HepG2 (cell line): ENCODE measurements around the gene MARCHF9. TPM values are rescaled to one million over a fixed set of nuclear protein-coding genes. Genes with fewer than 3 reads are reported as not detected.
A peak's percentile ranks its signal among the peaks of the same experiment; 100 is the strongest.

ENCODE experiments used
- ARNT ChIP-seq: fragments of 450-650 bp; IDR thresholded peaks from 2 replicates; pipeline ENCODE4 v1.6.1; 2017
- HNF4G ChIP-seq, 2 experiments: sonication (generic) in 1 of 2; formaldehyde crosslinking in 1 of 2; IDR thresholded peaks; 2 replicates each; pipeline versions ENCODE4 v1.4.0 to v1.6.1; 2011 to 2020; ENCODE audit warnings: borderline replicate concordance in 2 of 2, low read depth in 2 of 2, mild to moderate bottlenecking in 2 of 2, low read length in 1 of 2, missing genetic modification reagents in 1 of 2, moderate library complexity in 1 of 2
- HOXA3 ChIP-seq: sonication (generic); formaldehyde crosslinking; IDR thresholded peaks from 2 replicates; pipeline ENCODE4 v1.5.0; 2020; ENCODE audit warnings: missing genetic modification reagents
- IKZF5 ChIP-seq: IDR thresholded peaks from 2 replicates; pipeline ENCODE4 v1.6.1; 2018; ENCODE audit warnings: missing genetic modification reagents, mild to moderate bottlenecking, missing compliant biosample characterization
- KDM6A ChIP-seq: IDR thresholded peaks from 2 replicates; pipeline ENCODE4 v1.6.1; 2016; ENCODE audit warnings: low read depth
- RXRB ChIP-seq: IDR thresholded peaks from 2 replicates; pipeline ENCODE4 v1.6.1; 2016; ENCODE audit warnings: borderline replicate concordance, missing genetic modification reagents, missing compliant biosample characterization
- TAF1 ChIP-seq: sonication (generic); formaldehyde crosslinking; IDR thresholded peaks from 2 replicates; pipeline ENCODE4 v1.4.0; 2020; ENCODE audit warnings: missing genetic modification reagents
- ZFP82 ChIP-seq: sonication (generic); formaldehyde crosslinking; IDR thresholded peaks from 2 replicates; pipeline ENCODE4 v1.5.1; 2020; ENCODE audit warnings: mild to moderate bottlenecking, missing genetic modification reagents, borderline replicate concordance
- ZKSCAN8 ChIP-seq: IDR thresholded peaks from 2 replicates; pipeline ENCODE4 v1.6.1; 2016; ENCODE audit warnings: borderline replicate concordance, missing genetic modification reagents, missing compliant biosample characterization
- ZNF142 ChIP-seq: sonication (generic); formaldehyde crosslinking; IDR thresholded peaks from 2 replicates; pipeline ENCODE4 v1.4.0; 2020; ENCODE audit warnings: missing genetic modification reagents
- ZNF446 ChIP-seq: sonication (generic); formaldehyde crosslinking; IDR thresholded peaks from 2 replicates; pipeline ENCODE4 v1.5.0; 2020; ENCODE audit warnings: mild to moderate bottlenecking, missing genetic modification reagents
- ZNF510 ChIP-seq: sonication (generic); formaldehyde crosslinking; IDR thresholded peaks from 2 replicates; pipeline ENCODE4 v1.4.0; 2020; ENCODE audit warnings: low read depth, mild to moderate bottlenecking, missing genetic modification reagents
- ZNF746 ChIP-seq: sonication (generic); formaldehyde crosslinking; IDR thresholded peaks from 2 replicates; pipeline ENCODE4 v1.8.0; 2022; ENCODE audit warnings: mild to moderate bottlenecking, missing genetic modification reagents
- polyA plus RNA-seq, 8 experiments: library from polyadenylated mRNA; depleted of rRNA in 3 of 8; stranded (reverse) in 7 of 8; unstranded in 1 of 8; fragments of >200 nt; fragmentation: Illumina TruSeq in 4 of 8; extraction: Trizol in 4 of 8; gene quantifications; 2 replicates each; pipeline versions ENCODE4 v1.2.1 to v1.2.3, GENCODE V29; 2011 to 2016; ENCODE audit warnings: low read depth in 4 of 8, missing spikeins in 1 of 8, mixed read lengths in 1 of 8; ENCODE audit not compliant: insufficient read depth in 1 of 8
- total RNA-seq, 5 experiments: library from RNA; depleted of rRNA; stranded (reverse); fragments of >200 nt; fragmentation: Illumina TruSeq; extraction: Trizol; gene quantifications; 2 replicates each; pipeline ENCODE4 v1.2.3, GENCODE V29; 2016; ENCODE audit warnings: low read depth in 1 of 5
- TF ChIP-seq, protein P1 (sequence below): sonication (generic); formaldehyde crosslinking; IDR thresholded peaks from one replicate; pipeline ENCODE4 v1.5.1; 2020; ENCODE audit warnings: mild to moderate bottlenecking, missing genetic modification reagents; ENCODE audit errors: not compliant biosample characterization

Gene MARCHF9
- total and polyA plus RNA-seq, 2 of the 13 experiments (the other 11 are each of a cell fraction or from before 2014, with no cell fraction given) = 5.7 to 9.6 TPM

DNA sequence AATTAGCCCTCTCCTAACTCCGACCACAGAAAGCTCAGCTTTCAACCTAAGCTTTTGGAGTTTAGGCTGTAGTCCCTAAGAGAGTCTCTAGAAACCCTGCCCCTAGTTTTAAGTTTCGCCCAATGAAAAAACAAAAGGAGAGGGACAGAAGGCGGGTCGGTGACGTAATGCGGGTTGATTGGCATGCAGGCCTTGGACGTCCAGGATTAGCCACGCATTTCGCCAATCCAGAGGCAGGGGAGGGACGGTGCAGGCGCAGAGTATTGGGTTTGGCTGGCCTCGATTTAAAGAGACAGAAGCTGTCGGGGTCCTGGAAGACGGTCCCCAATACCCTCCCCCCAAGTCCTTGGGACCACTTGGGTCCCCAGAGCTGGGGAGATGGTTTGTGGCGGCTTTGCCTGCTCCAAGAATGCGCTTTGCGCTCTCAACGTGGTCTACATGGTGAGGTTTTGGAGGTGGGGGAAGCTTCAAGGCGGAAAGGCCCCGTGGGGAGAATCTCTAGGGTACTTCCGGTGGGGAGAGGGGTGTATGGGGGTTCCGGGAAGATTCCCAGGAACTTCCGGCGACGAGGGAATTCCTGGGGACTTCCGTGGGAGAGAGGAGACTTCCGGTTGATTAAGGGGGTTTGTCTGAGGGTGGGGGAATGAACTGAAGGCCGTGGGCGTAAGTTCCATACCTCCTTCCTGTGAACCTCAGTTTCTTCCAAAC, 10.0 kb upstream of the MARCHF9 start, which contains the start of gene TSPAN31 (continued):
- TF ChIP-seq ZNF142 (CRISPR knock-in tag) (no peak), HNF4G (IDR thresholded peaks at IDR 0.05; ENCODE audit: borderline replicate concordance, low read depth, low read length) (no peak), HNF4G (CRISPR knock-in tag; IDR thresholded peaks at IDR 0.05; ENCODE audit: borderline replicate concordance, low read depth) (no peak), ZNF746 (CRISPR knock-in tag) (no peak), ZKSCAN8 (CRISPR knock-in tag) (no peak), ZNF510 (no peak), ZNF446 (CRISPR knock-in tag) (no peak), RXRB (CRISPR knock-in tag) (no peak), ARNT (no peak), HOXA3 (CRISPR knock-in tag) (peak; percentile 7; the same call in 1 of the 2 replicates), KDM6A (no peak), TAF1 (CRISPR knock-in tag) (peak; percentile 66), IKZF5 (CRISPR knock-in tag) (peak; percentile 62), ZFP82 (CRISPR knock-in tag) (no peak)
- TF ChIP-seq, protein P1, sequence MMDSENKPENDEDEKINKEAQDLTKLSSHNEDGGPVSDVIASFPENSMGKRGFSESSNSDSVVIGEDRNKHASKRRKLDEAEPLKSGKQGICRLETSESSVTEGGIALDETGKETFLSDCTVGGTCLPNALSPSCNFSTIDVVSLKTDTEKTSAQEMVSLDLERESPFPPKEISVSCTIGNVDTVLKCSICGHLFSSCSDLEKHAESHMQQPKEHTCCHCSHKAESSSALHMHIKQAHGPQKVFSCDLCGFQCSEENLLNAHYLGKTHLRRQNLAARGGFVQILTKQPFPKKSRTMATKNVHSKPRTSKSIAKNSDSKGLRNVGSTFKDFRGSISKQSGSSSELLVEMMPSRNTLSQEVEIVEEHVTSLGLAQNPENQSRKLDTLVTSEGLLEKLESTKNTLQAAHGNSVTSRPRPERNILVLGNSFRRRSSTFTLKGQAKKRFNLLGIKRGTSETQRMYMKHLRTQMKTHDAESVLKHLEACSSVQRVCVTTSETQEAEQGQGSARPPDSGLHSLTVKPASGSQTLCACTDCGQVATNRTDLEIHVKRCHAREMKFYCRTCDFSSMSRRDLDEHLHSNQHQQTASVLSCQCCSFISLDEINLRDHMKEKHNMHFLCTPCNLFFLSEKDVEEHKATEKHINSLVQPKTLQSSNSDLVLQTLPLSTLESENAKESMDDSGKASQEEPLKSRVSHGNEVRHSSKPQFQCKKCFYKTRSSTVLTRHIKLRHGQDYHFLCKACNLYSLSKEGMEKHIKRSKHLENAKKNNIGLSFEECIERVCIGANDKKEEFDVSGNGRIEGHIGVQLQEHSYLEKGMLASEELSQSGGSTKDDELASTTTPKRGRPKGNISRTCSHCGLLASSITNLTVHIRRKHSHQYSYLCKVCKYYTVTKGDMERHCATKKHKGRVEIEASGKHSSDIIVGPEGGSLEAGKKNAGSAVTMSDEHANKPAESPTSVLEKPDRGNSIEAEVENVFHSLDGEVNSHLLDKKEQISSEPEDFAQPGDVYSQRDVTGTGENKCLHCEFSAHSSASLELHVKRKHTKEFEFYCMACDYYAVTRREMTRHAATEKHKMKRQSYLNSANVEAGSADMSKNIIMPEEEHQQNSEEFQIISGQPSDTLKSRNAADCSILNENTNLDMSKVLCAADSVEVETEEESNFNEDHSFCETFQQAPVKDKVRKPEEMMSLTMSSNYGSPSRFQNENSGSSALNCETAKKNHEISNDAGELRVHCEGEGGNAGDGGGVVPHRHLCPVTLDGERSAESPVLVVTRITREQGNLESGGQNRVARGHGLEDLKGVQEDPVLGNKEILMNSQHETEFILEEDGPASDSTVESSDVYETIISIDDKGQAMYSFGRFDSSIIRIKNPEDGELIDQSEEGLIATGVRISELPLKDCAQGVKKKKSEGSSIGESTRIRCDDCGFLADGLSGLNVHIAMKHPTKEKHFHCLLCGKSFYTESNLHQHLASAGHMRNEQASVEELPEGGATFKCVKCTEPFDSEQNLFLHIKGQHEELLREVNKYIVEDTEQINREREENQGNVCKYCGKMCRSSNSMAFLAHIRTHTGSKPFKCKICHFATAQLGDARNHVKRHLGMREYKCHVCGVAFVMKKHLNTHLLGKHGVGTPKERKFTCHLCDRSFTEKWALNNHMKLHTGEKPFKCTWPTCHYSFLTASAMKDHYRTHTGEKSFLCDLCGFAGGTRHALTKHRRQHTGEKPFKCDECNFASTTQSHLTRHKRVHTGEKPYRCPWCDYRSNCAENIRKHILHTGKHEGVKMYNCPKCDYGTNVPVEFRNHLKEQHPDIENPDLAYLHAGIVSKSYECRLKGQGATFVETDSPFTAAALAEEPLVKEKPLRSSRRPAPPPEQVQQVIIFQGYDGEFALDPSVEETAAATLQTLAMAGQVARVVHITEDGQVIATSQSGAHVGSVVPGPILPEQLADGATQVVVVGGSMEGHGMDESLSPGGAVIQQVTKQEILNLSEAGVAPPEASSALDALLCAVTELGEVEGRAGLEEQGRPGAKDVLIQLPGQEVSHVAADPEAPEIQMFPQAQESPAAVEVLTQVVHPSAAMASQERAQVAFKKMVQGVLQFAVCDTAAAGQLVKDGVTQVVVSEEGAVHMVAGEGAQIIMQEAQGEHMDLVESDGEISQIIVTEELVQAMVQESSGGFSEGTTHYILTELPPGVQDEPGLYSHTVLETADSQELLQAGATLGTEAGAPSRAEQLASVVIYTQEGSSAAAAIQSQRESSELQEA (CRISPR knock-in tag) = no peak
